ENCODE data around the gene C11orf21. TPM values are rescaled to one million over a fixed set of nuclear protein-coding genes. Genes with fewer than 3 reads are reported as not detected.

The C11orf21 gene
- total RNA-seq, 1 donor from 2014 or later, result not detected

DNA sequence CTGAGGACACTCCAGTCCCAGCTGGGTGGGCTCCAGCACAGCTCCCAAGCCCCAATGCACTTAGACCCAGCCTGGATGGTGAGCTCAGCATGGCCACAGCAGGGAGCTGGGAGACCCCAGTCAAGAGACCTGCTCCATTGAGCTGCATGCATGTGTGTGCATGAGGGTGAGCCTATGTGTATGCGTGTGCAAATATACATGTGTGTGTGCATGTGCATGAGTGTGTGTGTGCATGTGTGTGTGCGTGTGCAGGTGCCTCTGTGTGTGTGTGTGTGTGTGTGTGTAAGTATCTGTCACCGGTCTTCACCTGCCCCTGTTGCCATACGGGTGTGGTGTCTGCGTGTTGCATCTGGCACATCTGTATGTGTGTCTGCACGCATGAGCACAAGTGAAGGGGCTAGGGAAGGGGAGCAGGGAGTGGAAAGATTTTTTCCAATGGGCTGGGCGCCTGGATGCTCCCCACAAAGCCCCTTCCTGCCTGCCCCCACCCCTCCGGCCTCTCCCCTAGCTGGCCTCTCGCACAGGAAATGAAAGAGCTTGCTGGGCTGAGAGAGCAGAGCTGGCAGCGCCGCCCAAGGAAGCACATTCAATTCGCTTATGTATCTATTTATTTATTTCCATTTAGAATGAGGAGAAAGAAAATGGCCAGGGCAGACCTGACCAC, 4.2 kb upstream of the C11orf21 start:
- H3K36me3 Mint-ChIP-seq (ENCODE audit: low read depth, unreplicated experiment), result no peaks in the 10 kb centered on the region
- peak overlapping the region; percentile 59 for H3K27ac Mint-ChIP-seq (ENCODE audit: unreplicated experiment)

DNA sequence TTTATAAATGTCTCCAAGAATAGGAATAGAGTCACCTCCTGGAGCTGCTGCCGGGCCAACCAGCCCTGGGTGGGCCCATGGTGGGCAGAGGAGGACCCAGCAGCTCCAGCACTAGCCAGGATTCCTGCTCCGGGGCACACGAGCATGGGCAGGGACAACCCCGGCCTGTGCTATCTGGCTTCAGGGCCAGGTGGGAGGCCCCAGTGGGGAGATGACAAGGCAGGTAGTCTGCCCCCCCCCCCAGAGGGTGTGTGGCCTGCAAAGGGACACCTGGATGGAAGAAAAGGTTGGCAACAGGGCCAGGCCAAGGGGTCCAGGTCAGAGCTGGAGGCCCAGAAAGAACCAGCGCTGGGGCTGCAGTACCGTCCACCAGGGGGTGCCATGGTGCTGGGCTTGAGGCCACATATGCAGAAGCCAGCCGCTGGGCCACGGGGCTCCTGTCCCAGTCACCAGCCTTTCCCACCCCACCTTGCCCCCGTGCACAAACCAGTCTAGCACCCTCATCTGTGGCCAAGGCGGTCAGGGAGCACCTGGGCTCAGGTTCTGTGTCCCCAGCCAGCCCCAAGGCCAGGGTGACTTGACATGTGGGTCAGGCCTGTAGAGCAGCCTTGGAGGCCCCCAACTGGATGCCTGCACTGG, 3.5 kb upstream of the C11orf21 start:
- H3K9me3 ChIP-seq (ENCODE audit: insufficient read depth, low read depth, low read length), result no peaks in the 10 kb centered on the region
- peaks cover 11% of the 10 kb centered on the region for H3K4me1 ChIP-seq (ENCODE audit: insufficient read depth, low read length)
- DNase-seq (ENCODE audit: low read depth) (peak; percentile 23), FAIRE-seq (no peak)
- Mint-ChIP-seq H3K9me3 (ENCODE audit: unreplicated experiment) (no peaks in the 10 kb centered on the region), H3K27ac (ENCODE audit: unreplicated experiment) (no peak overlapping the region), H3K4me3 (ENCODE audit: unreplicated experiment) (no peak overlapping the region), H3K36me3 (ENCODE audit: low read depth, unreplicated experiment) (no peaks in the 10 kb centered on the region), H3K4me1 (ENCODE audit: low read depth, unreplicated experiment) (peaks cover 9% of the 10 kb centered on the region), H3K27me3 (ENCODE audit: low read depth, unreplicated experiment) (peaks cover 2% of the 10 kb centered on the region)
- H3K27me3 ChIP-seq (ENCODE audit: insufficient read depth, low read length), result no peaks in the 10 kb centered on the region
- H4K20me1 ChIP-seq (ENCODE audit: insufficient read depth, low read length), result no peaks in the 10 kb centered on the region
- TF ChIP-seq, protein P1, sequence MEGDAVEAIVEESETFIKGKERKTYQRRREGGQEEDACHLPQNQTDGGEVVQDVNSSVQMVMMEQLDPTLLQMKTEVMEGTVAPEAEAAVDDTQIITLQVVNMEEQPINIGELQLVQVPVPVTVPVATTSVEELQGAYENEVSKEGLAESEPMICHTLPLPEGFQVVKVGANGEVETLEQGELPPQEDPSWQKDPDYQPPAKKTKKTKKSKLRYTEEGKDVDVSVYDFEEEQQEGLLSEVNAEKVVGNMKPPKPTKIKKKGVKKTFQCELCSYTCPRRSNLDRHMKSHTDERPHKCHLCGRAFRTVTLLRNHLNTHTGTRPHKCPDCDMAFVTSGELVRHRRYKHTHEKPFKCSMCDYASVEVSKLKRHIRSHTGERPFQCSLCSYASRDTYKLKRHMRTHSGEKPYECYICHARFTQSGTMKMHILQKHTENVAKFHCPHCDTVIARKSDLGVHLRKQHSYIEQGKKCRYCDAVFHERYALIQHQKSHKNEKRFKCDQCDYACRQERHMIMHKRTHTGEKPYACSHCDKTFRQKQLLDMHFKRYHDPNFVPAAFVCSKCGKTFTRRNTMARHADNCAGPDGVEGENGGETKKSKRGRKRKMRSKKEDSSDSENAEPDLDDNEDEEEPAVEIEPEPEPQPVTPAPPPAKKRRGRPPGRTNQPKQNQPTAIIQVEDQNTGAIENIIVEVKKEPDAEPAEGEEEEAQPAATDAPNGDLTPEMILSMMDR (IDR thresholded peaks at IDR 0.05; ENCODE audit: insufficient read depth, low read depth, low read length), result peak; percentile 64
- no peak for TF ChIP-seq EZH2 (IDR thresholded peaks at IDR 0.05; ENCODE audit: insufficient read depth, low read length)
- no peak overlapping the region for H3K4me3 ChIP-seq (ENCODE audit: insufficient read depth, low read depth, low read length)
- H3K4me2 ChIP-seq (ENCODE audit: low read length), result no peak overlapping the region
- no peak overlapping the region for H3K27ac ChIP-seq (ENCODE audit: low read depth, low read length)
- H3K79me2 ChIP-seq (ENCODE audit: insufficient read depth, low read length), result no peaks in the 10 kb centered on the region
- H3K36me3 ChIP-seq (ENCODE audit: insufficient read depth, low read length), result no peaks in the 10 kb centered on the region
- no peak overlapping the region for H3K9ac ChIP-seq (ENCODE audit: low read length)
- no peak overlapping the region for H2AFZ ChIP-seq (ENCODE audit: low read depth, low read length)

More for the DNA sequence above, 4.2 kb upstream of the C11orf21 start:
- Mint-ChIP-seq H3K4me3 (ENCODE audit: unreplicated experiment) (no peak overlapping the region), H3K9me3 (ENCODE audit: unreplicated experiment) (no peaks in the 10 kb centered on the region), H3K4me1 (ENCODE audit: low read depth, unreplicated experiment) (peaks cover 9% of the 10 kb centered on the region), H3K27me3 (ENCODE audit: low read depth, unreplicated experiment) (peaks cover 2% of the 10 kb centered on the region)
- no peak for TF ChIP-seq EZH2 (IDR thresholded peaks at IDR 0.05; ENCODE audit: insufficient read depth, low read length)
- TF ChIP-seq, protein P1 (IDR thresholded peaks at IDR 0.05; ENCODE audit: insufficient read depth, low read depth, low read length), result no peak
- no peak for DNase-seq (ENCODE audit: low read depth)
- peak overlapping the region; percentile 71 for H2AFZ ChIP-seq (ENCODE audit: low read depth, low read length)
- no peaks in the 10 kb centered on the region for H3K79me2 ChIP-seq (ENCODE audit: insufficient read depth, low read length)
- no peaks in the 10 kb centered on the region for H3K36me3 ChIP-seq (ENCODE audit: insufficient read depth, low read length)
- no peaks in the 10 kb centered on the region for H4K20me1 ChIP-seq (ENCODE audit: insufficient read depth, low read length)
- H3K27me3 ChIP-seq (ENCODE audit: insufficient read depth, low read length), result no peaks in the 10 kb centered on the region
- H3K4me2 ChIP-seq (ENCODE audit: low read length), result peak overlapping the region; percentile 59
- peak overlapping the region; percentile 54 for H3K9ac ChIP-seq (ENCODE audit: low read length)
- no peaks in the 10 kb centered on the region for H3K9me3 ChIP-seq (ENCODE audit: insufficient read depth, low read depth, low read length)
- H3K4me3 ChIP-seq (ENCODE audit: insufficient read depth, low read depth, low read length), result no peak overlapping the region
- no peak for FAIRE-seq
- H3K4me1 ChIP-seq (ENCODE audit: insufficient read depth, low read length), result peaks cover 11% of the 10 kb centered on the region
- no peak overlapping the region for H3K27ac ChIP-seq (ENCODE audit: low read depth, low read length)

Data from astrocyte (in vitro differentiated cells and primary cell).